ENCODE results near the gene GCH1. TPM values are rescaled to one million over a fixed set of nuclear protein-coding genes. Genes with fewer than 3 reads are reported as not detected.

The GCH1 gene
- polyA plus RNA-seq, 3 donors: 55.3 to 68.6 (median 63.3) TPM

- peak overlapping the region; percentile 84 to 92 (median 90) for H3K27ac Mint-ChIP-seq
These were observed 21.3 kb downstream of the GCH1 start for GRCh38 chr14:54881235-54881760.

GRCh38 chr14:54877703-54878021 lies 25.0 kb downstream of the GCH1 start:
- no peaks in the 10 kb centered on the region for H3K9me3 ChIP-seq (replicated peaks in 1 of 2; ENCODE audit: control insufficient read depth in 1 of 2, insufficient read depth in 1 of 2, low read length in 2 of 2)
- H3K9me3 Mint-ChIP-seq: peaks cover 0 to 4% (median 0%) of the 10 kb centered on the region in 7 donors
- peaks cover 32% of the 10 kb centered on the region for H3K79me2 ChIP-seq (ENCODE audit: insufficient read depth, low read length)
- H3K4me1 ChIP-seq (ENCODE audit: control insufficient read depth in 1 of 2, insufficient read depth in 2 of 2, low read length in 2 of 2): peaks cover 17 to 20% of the 10 kb centered on the region in 2 donors
- no peak overlapping the region for H2AFZ ChIP-seq (ENCODE audit: insufficient read depth, low read depth, low read length, poor library complexity, severe bottlenecking)
- H3K36me3 ChIP-seq (replicated peaks in 1 of 2; ENCODE audit: control insufficient read depth in 1 of 2, insufficient read depth in 2 of 2, low read length in 2 of 2): peaks cover 0 to 14% of the 10 kb centered on the region in 2 donors
- peaks cover 15 to 20% of the 10 kb centered on the region in 2 donors for H3K36me3 Mint-ChIP-seq
- no peak for DNase-seq
- H3K27ac ChIP-seq (ENCODE audit: low read depth in 1 of 2, low read length in 2 of 2): no peak overlapping the region
- peaks cover 60% of the 10 kb centered on the region for H4K20me1 ChIP-seq (ENCODE audit: insufficient read depth, low read length)
- H3K4me1 Mint-ChIP-seq: peaks cover 35% of the 10 kb centered on the region
- H3K4me3 Mint-ChIP-seq: no peak overlapping the region
- H3K27me3 Mint-ChIP-seq (ENCODE audit: low read depth in 3 of 3): peaks cover 0 to 2% (median 0%) of the 10 kb centered on the region in 3 donors
- H3K27ac Mint-ChIP-seq: no peak overlapping the region
- no peaks in the 10 kb centered on the region for H3K27me3 ChIP-seq (ENCODE audit: control insufficient read depth in 2 of 2, insufficient read depth in 2 of 2, low read length in 2 of 2)
- no peak for TF ChIP-seq CTCF (IDR thresholded peaks at IDR 0.05)
- H3K9ac ChIP-seq (ENCODE audit: insufficient read depth, low read length, poor library complexity, severe bottlenecking): no peak overlapping the region
- H3K4me3 ChIP-seq (replicated peaks in 1 of 3; ENCODE audit: low read depth in 2 of 3, low read length in 3 of 3): no peak overlapping the region
- intact Hi-C loops (cut with micrococcal nuclease): no loop called here
- WGBS (ENCODE audit: insufficient coverage): 100% methylated on average over 2 of the region's 3 CpGs
- no peak overlapping the region for H3K4me2 ChIP-seq (replicated peaks; ENCODE audit: extremely low read depth, low read length, poor library complexity, severe bottlenecking)

More at GRCh38 chr14:54881235-54881760, 21.3 kb downstream of the GCH1 start:
- H3K36me3 Mint-ChIP-seq: peaks cover 29 to 45% of the 10 kb centered on the region in 2 donors
- Histone ChIP-seq H3K9me3 (replicated peaks in 1 of 2; ENCODE audit: control insufficient read depth in 1 of 2, insufficient read depth in 1 of 2, low read length in 2 of 2) (no peaks in the 10 kb centered on the region), H3K9ac (ENCODE audit: insufficient read depth, low read length, poor library complexity, severe bottlenecking) (peak overlapping the region; percentile 38), H4K20me1 (ENCODE audit: insufficient read depth, low read length) (peaks cover 91% of the 10 kb centered on the region), H3K4me1 (ENCODE audit: control insufficient read depth in 1 of 2, insufficient read depth in 2 of 2, low read length in 2 of 2) (peaks cover 18 to 24% of the 10 kb centered on the region in 2 donors), H3K27ac (ENCODE audit: low read depth in 1 of 2, low read length in 2 of 2) (peak overlapping the region; percentile 18 to 79), H3K36me3 (replicated peaks in 1 of 2; ENCODE audit: control insufficient read depth in 1 of 2, insufficient read depth in 2 of 2, low read length in 2 of 2) (peaks cover 5 to 28% of the 10 kb centered on the region in 2 donors), H3K4me3 (replicated peaks in 1 of 3; ENCODE audit: low read depth in 2 of 3, low read length in 3 of 3) (peak overlapping the region; percentile 46 to 92 (median 82)), H3K27me3 (ENCODE audit: control insufficient read depth in 2 of 2, insufficient read depth in 2 of 2, low read length in 2 of 2) (no peaks in the 10 kb centered on the region), H2AFZ (ENCODE audit: insufficient read depth, low read depth, low read length, poor library complexity, severe bottlenecking) (no peak overlapping the region), H3K4me2 (replicated peaks; ENCODE audit: extremely low read depth, low read length, poor library complexity, severe bottlenecking) (peak overlapping the region; percentile 83), H3K79me2 (ENCODE audit: insufficient read depth, low read length) (peaks cover 64% of the 10 kb centered on the region)
- peak overlapping the region; percentile 87 to 95 for H3K4me3 Mint-ChIP-seq
- no peak for TF ChIP-seq CTCF (IDR thresholded peaks at IDR 0.05)
- H3K9me3 Mint-ChIP-seq: no peaks in the 10 kb centered on the region
- H3K27me3 Mint-ChIP-seq (ENCODE audit: low read depth in 3 of 3): peaks cover 0 to 3% (median 0%) of the 10 kb centered on the region in 3 donors
- 0% methylated on average over 1 of the region's 6 CpGs for WGBS (ENCODE audit: insufficient coverage)
- H3K4me1 Mint-ChIP-seq: peaks cover 34% of the 10 kb centered on the region
- DNase-seq: peak; percentile 25 to 37 (median 35)
- intact Hi-C loops (cut with micrococcal nuclease): no loop called here
